Endothelial cell of umbilical vein (primary cell): ENCODE measurements around the gene TRPT1.

Experiments
- CTCF ChIP-seq, 2 donors: IDR thresholded peaks; 1 replicate in 1 of 2; 2 replicates in 1 of 2; pipeline ENCODE4 v1.5.1; 2011; ENCODE audit warnings: low read length in 2 of 2, mild to moderate bottlenecking in 2 of 2, moderate library complexity in 2 of 2, control low read depth in 1 of 2, inconsistent platforms in 1 of 2, low read depth in 1 of 2; ENCODE audit not compliant: insufficient read depth in 1 of 2; ENCODE audit errors: extremely low read depth in 1 of 2
- EZH2 ChIP-seq: IDR thresholded peaks from 2 replicates; pipeline ENCODE4 v1.6.1; 2012; ENCODE audit warnings: borderline replicate concordance, low read depth, mild to moderate bottlenecking, moderate library complexity, low read length, inconsistent platforms; ENCODE audit not compliant: severe bottlenecking
- JUN ChIP-seq: IDR thresholded peaks from 2 replicates; pipeline ENCODE4 v1.6.1; 2011; ENCODE audit warnings: borderline replicate concordance, low read depth; ENCODE audit not compliant: insufficient read length, insufficient read depth
- POLR2AphosphoS5 ChIP-seq: IDR thresholded peaks from 2 replicates; pipeline ENCODE4 v1.6.1; 2012; ENCODE audit warnings: low read depth, mild to moderate bottlenecking, control low read depth, low read length, moderate library complexity; ENCODE audit not compliant: insufficient read depth

DNA sequence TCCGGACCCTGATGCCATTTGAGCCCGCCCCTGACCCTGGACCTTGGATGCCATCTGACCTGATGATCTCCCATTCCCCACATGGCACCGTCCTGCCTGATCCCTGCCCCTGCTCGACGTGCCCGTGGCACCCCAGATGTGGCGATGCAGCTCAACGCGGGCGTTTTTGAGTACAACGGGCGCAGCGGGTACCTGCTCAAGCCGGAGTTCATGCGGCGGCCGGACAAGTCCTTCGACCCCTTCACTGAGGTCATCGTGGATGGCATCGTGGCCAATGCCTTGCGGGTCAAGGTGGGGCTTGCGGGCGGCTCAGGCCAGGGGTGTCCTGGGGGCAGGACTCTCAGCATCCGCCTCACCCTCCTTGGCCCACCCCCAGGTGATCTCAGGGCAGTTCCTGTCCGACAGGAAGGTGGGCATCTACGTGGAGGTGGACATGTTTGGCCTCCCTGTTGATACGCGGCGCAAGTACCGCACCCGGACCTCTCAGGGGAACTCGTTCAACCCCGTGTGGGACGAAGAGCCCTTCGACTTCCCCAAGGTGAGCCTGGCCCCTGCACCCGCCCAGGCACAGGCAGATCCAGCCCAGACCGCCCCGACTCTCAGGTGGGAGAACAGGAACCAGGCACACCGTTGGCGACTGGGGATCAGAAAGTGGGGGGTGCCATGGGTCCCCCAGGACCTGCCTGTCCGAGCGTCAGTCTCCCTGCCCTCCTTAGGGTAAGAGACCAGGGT, 36.5 kb upstream of the TRPT1 start:
- TF ChIP-seq POLR2AphosphoS5 (no peak), EZH2 (no peak), CTCF (IDR thresholded peaks at IDR 0.05; ENCODE audit: extremely low read depth in 1 of 2, insufficient read depth in 1 of 2, low read depth in 1 of 2, low read length in 2 of 2) (no peak), JUN (no peak)
